ENCODE results near the gene ADAMTS3. TPM values are rescaled to one million over a fixed set of nuclear protein-coding genes. Genes with fewer than 3 reads are reported as not detected.

The ADAMTS3 gene
- total and polyA plus RNA-seq, 2 donors (not counting 3 experiments of a cell fraction or from before 2014, with no cell fraction given): 0.37 to 1.3 TPM

- ChIA-PET POLR2A (no interaction called here), CTCF (interaction anchor here (1.0 kb wide), 1 partner anchor 158 kb away, joined by 3 read pairs; no protein-coding TSS in a partner anchor)
- Histone ChIP-seq H3K27ac (ENCODE audit: insufficient read depth, low read depth, low read length) (no peak overlapping the region), H3K27me3 (ENCODE audit: control insufficient read depth in 2 of 2, insufficient read depth in 2 of 2, low read length in 2 of 2) (no peaks in the 10 kb centered on the region), H3K4me3 (replicated peaks in 1 of 3; ENCODE audit: insufficient read depth in 1 of 3, low read depth in 1 of 3, low read length in 3 of 3) (no peak overlapping the region), H3K36me3 (ENCODE audit: control insufficient read depth in 2 of 2, extremely low read depth in 1 of 2, insufficient read depth in 2 of 2, low read length in 2 of 2) (no peaks in the 10 kb centered on the region), H2AFZ (ENCODE audit: low read depth, low read length) (no peak overlapping the region), H3K9me3 (replicated peaks; ENCODE audit: control insufficient read depth, insufficient read depth, low read length) (no peaks in the 10 kb centered on the region), H3K4me1 (ENCODE audit: control insufficient read depth, extremely low read depth, insufficient read depth, low read length) (no peaks in the 10 kb centered on the region), H3K79me2 (ENCODE audit: control insufficient read depth, insufficient read depth, low read length) (no peaks in the 10 kb centered on the region), H4K20me1 (replicated peaks; ENCODE audit: control insufficient read depth, extremely low read depth, insufficient read depth, low read length) (no peaks in the 10 kb centered on the region), H3K9me1 (replicated peaks; ENCODE audit: control insufficient read depth, extremely low read depth, insufficient read depth, low read length) (no peaks in the 10 kb centered on the region), H3K9ac (replicated peaks; ENCODE audit: extremely low read depth, insufficient read depth, low read length) (no peak overlapping the region), H3K4me2 (ENCODE audit: insufficient read depth, low read length) (no peak overlapping the region)
- intact Hi-C loops (cut with micrococcal nuclease): no loop called here
- no TSS peak for BruUV-seq (replicated peaks)
- no peak for DNase-seq (ENCODE audit: low read depth, low spot score)
- TF ChIP-seq POLR2A (IDR thresholded peaks at IDR 0.05; ENCODE audit: low read depth, low read length) (no peak), POLR2AphosphoS5 (IDR thresholded peaks at IDR 0.05; ENCODE audit: insufficient read depth, low read depth, low read length) (no peak), JUN (IDR thresholded peaks at IDR 0.05; ENCODE audit: borderline replicate concordance, insufficient read depth, insufficient read length, low read depth) (no peak), FOS (IDR thresholded peaks at IDR 0.05; ENCODE audit: borderline replicate concordance, insufficient read depth, low read length) (no peak), MYC (IDR thresholded peaks at IDR 0.05; ENCODE audit: low read depth, low read length) (no peak), MAX (IDR thresholded peaks at IDR 0.05; ENCODE audit: insufficient read depth, insufficient read length) (no peak)
- FAIRE-seq: no peak
- dilution Hi-C loops (cut with MboI; ENCODE audit: extremely low pct_ligation_motif_present, low sequenced_read_pairs): no loop called here
Measured at GRCh38 chr4:72484981-72485380, 84.0 kb downstream of the ADAMTS3 start.

GRCh38 chr4:72473434-72473900, 95.6 kb downstream of the ADAMTS3 start:
- H3K9ac ChIP-seq (replicated peaks; ENCODE audit: extremely low read depth, insufficient read depth, low read length): no peak overlapping the region
- TF ChIP-seq CTCF (IDR thresholded peaks at IDR 0.05; ENCODE audit: extremely low read depth in 1 of 2, insufficient read depth in 1 of 2, low read depth in 1 of 2, low read length in 2 of 2): no peak
- TF ChIP-seq MYC (IDR thresholded peaks at IDR 0.05; ENCODE audit: low read depth, low read length): no peak
- TF ChIP-seq FOS (IDR thresholded peaks at IDR 0.05; ENCODE audit: borderline replicate concordance, insufficient read depth, low read length): no peak
- no peak for TF ChIP-seq POLR2AphosphoS5 (IDR thresholded peaks at IDR 0.05; ENCODE audit: insufficient read depth, low read depth, low read length)
- no peak for TF ChIP-seq GATA2 (IDR thresholded peaks at IDR 0.05; ENCODE audit: insufficient read depth, insufficient read length, low read depth, low read length)
- no peak for TF ChIP-seq MAX (IDR thresholded peaks at IDR 0.05; ENCODE audit: insufficient read depth, insufficient read length)
- TF ChIP-seq EZH2 (IDR thresholded peaks at IDR 0.05; ENCODE audit: borderline replicate concordance, low read depth, low read length, severe bottlenecking): no peak
- no peak for TF ChIP-seq POLR2A (IDR thresholded peaks at IDR 0.05; ENCODE audit: low read depth, low read length)
- no peaks in the 10 kb centered on the region for H3K9me1 ChIP-seq (replicated peaks; ENCODE audit: control insufficient read depth, extremely low read depth, insufficient read depth, low read length)
- H4K20me1 ChIP-seq (replicated peaks; ENCODE audit: control insufficient read depth, extremely low read depth, insufficient read depth, low read length): no peaks in the 10 kb centered on the region
- no peak overlapping the region for H3K4me3 ChIP-seq (replicated peaks in 1 of 3; ENCODE audit: insufficient read depth in 1 of 3, low read depth in 1 of 3, low read length in 3 of 3)
- no peak overlapping the region for H3K27ac ChIP-seq (ENCODE audit: insufficient read depth, low read depth, low read length)
- H3K4me2 ChIP-seq (ENCODE audit: insufficient read depth, low read length): no peak overlapping the region
- no peak overlapping the region for H2AFZ ChIP-seq (ENCODE audit: low read depth, low read length)
- ChIA-PET CTCF (interaction anchor here (1.2 to 3.4 kb wide), 2 partner anchors 147 to 170 kb away, joined by 3 to 21 read pairs; no protein-coding TSS in a partner anchor), POLR2A (no interaction called here)
- no peak for DNase-seq (ENCODE audit: low read depth, low spot score)
- BruUV-seq (replicated peaks): no TSS peak
- H3K36me3 ChIP-seq (ENCODE audit: control insufficient read depth in 2 of 2, extremely low read depth in 1 of 2, insufficient read depth in 2 of 2, low read length in 2 of 2): no peaks in the 10 kb centered on the region
- H3K27me3 ChIP-seq (ENCODE audit: control insufficient read depth in 2 of 2, insufficient read depth in 2 of 2, low read length in 2 of 2): no peaks in the 10 kb centered on the region
- no peaks in the 10 kb centered on the region for H3K79me2 ChIP-seq (ENCODE audit: control insufficient read depth, insufficient read depth, low read length)
- H3K9me3 ChIP-seq (replicated peaks; ENCODE audit: control insufficient read depth, insufficient read depth, low read length): no peaks in the 10 kb centered on the region
- peaks cover 11% of the 10 kb centered on the region for H3K4me1 ChIP-seq (ENCODE audit: control insufficient read depth, extremely low read depth, insufficient read depth, low read length)
- FAIRE-seq: no peak
- dilution Hi-C loops (cut with MboI; ENCODE audit: extremely low pct_ligation_motif_present, low sequenced_read_pairs): no loop called here
- intact Hi-C loops (cut with micrococcal nuclease): no loop called here
